Stimulated activated CD4-positive, alpha-beta T cell treated with anti-CD3 and anti-CD28 coated beads, Interleukin-12 subunit alpha, Interleukin-12 subunit beta, amount 100 ng/mL, for 48 hours (primary cell): ENCODE measurements around the gene FNDC3B.

Experiments
- DNase-seq, 3 donors: peaks; one replicate each; pipeline ENCODE4 v3.0.0-alpha.2; 2020; ENCODE audit warnings: low read depth in 2 of 3, low spot score in 1 of 3

The FNDC3B gene

DNA sequence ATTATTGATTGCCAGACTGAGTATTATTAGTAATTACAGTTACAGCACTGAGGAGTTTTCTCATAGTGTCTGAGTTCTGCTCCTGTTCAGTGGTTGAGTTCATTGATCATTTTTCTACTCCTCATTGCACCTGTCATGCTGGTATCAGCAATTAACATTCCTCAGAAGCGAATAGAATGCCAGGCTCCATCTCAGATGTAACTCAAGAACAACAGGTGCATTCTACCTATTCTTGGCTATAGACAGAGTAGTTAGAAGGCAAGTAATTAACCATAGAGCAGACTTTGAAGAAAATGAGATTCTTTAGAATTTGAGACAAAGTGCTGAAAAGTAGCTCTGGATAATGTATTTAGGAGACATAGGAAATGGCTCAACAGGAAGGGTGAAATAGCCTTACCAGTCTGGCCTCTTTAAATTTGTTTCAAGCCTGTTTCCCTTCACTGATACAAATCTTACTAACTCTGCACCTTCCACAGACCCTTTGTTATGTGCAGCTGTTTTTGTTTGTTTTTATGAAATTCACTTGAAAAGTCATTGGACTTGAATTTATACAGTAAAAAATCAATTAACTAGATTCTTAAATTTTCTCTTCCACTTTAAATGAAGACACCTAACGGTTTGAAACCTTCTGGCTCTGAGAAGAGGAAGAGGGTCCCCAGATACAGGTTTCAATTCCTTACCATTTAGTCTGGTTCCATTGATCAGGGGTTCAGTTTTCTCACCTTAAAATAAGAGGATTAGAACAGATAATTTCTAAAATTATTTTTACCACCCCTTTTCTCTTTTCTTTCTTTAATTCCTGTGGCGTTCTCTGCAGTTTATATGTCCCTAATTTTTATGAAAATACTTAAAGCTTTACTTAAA lies 109.6 kb downstream of the FNDC3B start:
- DNase-seq = no peak

- no peak for DNase-seq
Measured at GRCh38 chr3:172150268-172150667, 110.9 kb downstream of the FNDC3B start.

DNA sequence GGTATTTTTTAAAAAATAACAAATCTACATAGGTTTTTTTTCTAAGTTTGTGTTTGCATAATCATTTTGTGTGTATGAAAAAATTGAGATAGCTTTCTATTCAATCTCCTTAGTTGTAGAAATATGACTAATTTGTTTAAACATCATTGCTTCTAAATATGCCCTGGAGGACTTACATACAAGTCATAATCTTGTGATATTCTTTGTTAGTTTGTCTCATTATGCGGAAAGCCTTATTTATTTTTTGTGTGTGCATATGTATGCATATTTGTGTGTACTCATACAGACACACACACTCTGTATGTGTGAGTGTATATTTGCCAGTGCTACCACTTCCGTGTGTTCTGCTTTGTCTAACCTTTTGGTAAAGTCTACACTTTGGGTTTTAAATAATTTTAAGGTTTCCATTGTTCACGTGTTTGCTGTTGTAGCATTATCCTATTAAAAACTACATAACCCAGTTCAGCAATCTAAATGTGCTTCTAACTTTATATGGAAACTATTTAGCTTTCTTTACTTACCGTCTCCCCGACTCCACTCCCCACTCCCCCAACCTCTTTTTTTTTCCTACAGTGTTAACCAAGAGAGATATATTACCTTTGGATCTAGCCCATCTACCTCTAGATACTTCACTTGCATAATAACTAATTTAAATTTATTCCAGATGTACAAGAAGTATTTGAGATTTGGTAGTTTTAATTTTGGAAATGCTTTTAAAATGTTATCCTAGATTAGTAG lies 111.7 kb downstream of the FNDC3B start:
- no peak for DNase-seq

DNA sequence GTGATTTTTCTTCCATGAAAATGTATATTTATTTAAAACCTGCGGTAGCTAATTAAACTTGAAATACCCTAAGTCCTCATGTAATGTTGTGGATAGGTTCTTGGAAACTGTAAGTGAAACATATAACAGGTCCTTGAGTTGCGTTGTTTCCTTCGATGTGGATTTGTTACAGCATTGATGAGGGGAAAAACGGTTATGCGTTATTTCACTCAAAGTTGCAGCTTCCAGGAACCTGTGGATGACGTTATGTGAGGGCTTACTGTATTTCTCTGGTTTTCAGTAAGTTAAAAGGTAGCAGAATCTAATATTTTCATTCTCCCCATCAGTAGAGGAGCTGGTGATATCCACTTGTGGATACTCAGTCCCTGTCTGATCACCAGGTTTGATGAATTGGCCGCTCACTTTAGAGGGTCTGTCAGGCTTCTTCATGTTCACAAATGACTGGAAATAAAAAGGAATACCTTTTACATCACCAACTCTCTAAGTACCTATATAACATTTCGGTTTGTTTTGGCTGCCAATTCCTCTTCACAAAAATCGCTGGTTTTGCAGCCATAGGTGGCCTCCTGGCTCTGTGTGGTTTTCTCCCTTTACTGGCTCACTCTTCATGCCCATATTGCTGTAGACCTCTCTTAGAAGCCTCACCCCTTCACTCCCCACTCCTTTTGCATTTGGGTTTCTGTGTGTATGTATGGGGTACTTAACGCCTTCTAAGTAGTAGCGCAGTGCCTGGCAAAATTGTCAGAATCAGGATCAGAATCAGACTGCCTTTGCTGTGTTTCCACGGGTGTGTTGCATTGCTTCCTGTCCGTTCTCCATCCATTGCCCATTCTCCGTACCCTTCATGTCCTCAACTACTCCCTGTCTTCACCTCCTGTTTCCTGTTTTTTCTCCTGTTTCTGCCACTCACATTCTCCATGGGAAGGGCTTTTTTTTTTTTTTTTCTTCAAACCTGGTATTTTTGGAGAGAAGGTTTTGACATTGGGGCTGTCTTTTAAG lies 112.6 kb downstream of the FNDC3B start:
- no peak for DNase-seq

DNA sequence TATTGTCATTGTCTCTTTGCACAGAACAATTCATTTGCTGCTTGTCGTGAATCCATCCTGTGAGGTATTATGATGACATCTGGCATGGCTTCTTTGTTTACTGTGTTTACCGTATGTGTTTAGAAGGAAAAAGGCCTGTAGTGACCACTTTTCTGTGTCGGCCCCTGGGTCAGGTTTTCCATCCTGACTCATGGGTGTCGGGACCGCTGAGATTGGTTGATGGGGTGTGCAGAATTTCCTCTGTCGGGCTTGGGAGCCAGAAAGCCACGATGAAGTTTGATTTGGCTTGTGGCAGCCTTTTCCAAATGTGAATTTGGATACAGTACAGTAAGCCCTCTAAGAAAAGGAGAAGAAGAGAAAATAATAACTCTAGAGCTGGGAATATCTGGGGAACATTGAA lies 113.5 kb downstream of the FNDC3B start:
- no peak for DNase-seq

- peak in 2 of 3 donors; percentile 34 to 37 for DNase-seq
Measured at GRCh38 chr3:172153335-172153861, 114.0 kb downstream of the FNDC3B start.

GRCh38 chr3:172154768-172155664 lies 115.6 kb downstream of the FNDC3B start:
- no peak for DNase-seq

DNA sequence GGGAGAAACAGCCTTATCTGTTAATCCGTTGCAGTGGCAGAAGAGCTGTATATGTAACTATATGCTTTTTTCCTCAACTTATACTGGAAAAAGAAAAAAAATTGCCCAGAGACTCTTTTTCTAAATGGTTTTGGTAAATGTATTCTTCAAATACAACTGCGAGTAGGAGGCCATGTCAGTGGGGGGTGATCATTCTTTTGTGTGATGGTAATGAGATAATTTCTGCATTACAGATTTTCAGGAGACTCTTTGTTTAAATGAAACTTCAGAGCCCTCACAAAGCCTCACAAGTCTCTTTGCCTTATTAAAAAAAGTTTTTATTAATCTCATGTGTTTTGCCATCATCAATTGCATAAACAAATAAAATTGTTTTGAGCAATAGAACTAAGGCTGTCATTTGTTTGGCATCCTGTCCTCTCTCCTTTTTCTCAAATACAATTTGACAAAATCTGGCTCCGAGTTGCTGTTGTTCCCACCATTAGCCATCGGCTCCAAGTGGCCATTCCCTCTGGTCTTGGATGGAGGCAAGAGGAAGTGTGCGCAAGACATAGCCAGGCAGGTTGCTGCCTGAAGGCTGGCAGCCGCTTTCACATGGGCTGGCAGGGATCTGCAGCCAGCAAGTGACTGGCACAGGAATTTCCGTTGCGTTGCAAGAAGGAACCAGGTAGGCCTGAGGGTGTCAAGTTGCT lies 116.7 kb downstream of the FNDC3B start:
- no peak for DNase-seq

- no peak for DNase-seq
Measured at GRCh38 chr3:172156586-172156955, 117.2 kb downstream of the FNDC3B start.

- no peak for DNase-seq
Measured at GRCh38 chr3:172157564-172158258, 118.3 kb downstream of the FNDC3B start.

DNA sequence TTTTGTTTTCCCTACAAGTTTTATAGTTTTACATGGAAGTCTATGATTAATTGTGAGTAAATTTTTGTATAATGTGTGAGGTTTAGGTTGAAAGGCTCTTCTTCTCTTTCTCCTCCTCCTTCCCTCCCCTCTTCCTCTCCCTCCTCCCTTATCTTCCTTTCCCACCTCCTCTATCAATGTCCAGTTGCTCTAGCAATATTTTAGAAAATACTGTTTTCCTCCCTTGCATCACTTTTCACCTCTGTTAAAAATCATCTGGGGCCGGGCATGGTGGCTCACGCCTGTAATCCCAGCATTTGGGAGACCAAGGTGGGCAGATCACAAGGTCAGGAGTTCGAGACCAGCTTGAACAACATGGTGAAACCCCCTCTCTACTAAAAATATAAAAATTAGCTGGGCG lies 119.4 kb downstream of the FNDC3B start:
- no peak for DNase-seq

DNA sequence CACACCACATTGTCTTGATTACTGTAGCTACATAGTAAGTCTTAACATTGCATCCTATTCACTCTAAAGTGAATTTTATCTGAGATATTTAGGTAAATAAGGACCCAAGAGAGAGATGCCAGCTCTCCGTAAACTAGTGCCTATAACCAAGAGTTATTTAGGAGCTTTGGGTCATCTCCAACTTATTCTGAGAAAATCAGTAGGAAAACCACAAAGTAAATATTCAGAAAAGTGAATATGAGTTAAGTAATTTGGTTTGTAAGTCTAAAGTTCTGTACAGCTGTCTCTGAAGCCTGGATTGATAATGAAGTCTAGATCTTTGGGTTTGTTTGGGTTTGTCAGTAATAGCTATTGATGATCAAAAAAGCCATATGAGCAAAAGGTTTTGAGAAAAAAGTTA lies 120.0 kb downstream of the FNDC3B start:
- no peak for DNase-seq

- DNase-seq = no peak
Measured at GRCh38 chr3:172159962-172160538, 120.7 kb downstream of the FNDC3B start.

GRCh38 chr3:172161133-172161789 lies 121.9 kb downstream of the FNDC3B start:
- no peak for DNase-seq

DNA sequence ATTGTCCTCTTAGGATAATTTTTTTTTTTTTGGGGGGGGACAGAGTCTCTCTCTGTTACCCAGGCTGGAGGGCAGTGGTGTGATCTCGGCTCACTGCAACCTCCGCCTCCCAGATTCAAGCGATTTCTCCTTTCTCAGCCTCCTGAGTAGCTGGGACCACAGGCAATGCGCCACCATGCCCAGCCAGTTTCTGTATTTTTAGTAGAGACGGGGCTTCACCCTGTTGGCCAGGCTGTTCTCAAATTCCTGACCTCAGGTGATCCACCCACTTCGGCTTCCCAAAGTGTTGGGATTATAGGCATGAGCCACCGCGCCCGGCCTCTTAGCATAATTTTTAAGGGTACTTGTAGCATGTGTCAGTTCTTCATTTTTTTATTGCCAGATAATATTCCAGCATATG lies 122.6 kb downstream of the FNDC3B start:
- DNase-seq = no peak

GRCh38 chr3:172163320-172163719 lies 123.9 kb downstream of the FNDC3B start:
- DNase-seq = no peak

DNA sequence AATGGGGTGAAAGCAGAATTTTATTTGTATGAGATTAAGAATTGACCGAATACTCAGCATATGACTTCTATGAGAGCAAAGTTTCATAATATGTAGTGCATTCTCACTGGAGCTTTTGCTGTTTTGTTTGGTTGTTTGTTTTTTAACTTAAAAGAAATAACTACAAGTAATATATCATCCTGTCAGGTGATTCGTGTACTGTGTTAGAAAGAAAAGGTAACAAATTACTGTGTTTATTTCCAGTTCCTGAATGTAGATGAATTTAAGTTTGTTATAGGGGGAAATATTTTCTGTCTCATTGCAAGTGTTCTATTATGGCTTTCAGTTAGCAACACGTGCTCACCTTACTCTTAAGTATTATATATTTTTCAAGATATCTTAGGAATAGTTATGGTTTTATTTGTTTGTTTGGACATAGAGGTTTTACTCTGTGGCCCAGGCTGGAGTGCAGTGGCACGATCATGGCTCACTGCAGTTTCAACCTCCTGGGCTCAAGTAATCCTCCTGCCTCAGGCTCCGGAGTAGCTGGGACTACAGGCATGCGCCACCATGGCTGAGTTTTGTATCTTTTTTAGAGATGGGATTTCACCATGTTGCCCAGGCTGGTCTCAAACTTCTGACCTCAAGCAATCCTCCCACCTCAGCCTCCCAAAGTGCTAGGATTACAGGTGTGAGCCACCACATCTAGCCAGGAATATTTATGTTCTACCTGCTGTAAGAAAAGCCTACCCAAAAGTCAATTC lies 125.4 kb downstream of the FNDC3B start:
- DNase-seq = no peak
